ENCODE measurements around the gene PLEK.

The PLEK gene

DNA sequence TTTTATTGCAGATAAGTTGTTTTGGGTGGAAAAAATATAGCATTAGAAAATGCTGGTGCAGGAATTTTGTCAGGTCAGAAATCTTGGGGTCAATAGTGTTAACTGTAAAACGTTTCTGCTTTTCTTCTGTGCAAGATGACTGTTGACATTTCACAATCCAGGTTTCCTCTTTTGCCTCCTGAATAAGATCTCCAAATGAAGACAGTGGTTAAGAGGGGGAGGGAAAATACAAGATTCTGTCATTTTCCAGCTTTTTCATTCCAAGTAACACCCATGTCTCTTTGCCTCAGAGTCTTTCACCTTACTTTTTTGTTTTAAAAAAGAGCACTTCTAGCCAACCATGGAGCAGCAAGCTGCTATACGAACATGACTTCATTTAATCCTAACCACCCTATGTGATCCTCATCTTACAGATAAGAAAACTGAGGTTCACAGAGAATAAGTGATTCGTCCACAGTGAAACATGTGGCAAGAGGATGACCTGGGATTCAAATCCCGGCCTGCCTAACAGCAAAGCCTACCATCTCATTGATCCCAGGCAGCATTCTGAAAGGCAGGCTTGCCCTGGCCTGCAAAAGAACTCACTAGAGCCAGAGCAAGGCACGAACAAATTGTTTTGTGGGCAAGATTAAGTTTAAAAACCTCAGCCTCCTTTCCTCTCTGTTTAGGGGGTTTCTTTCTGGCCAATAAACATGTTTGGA is 3.0 kb downstream of the PLEK start:
- no peaks in the 10 kb centered on the region for H3K36me3 ChIP-seq (replicated peaks)
- TF ChIP-seq CTCF (IDR thresholded peaks at IDR 0.05; ENCODE audit: low read depth, low read length, missing control alignments) = no peak
- no peaks in the 10 kb centered on the region for H3K27me3 ChIP-seq (replicated peaks)
- no peak overlapping the region for H3K4me3 ChIP-seq (ENCODE audit: low read depth, low read length)
- in situ Hi-C loops (cut with HindIII; ENCODE audit: low pct_ligation_motif_present, low sequenced_read_pairs) = no loop called here
- no peak overlapping the region for H3K27ac ChIP-seq
- no peak for DNase-seq

GRCh38 chr2:68368654-68369336 is 3.7 kb downstream of the PLEK start:
- TF ChIP-seq CTCF (IDR thresholded peaks at IDR 0.05; ENCODE audit: low read depth, low read length, missing control alignments) = no peak
- no peak overlapping the region for H3K4me3 ChIP-seq (ENCODE audit: low read depth, low read length)
- DNase-seq = peak; percentile 37
- no peaks in the 10 kb centered on the region for H3K27me3 ChIP-seq (replicated peaks)
- H3K27ac ChIP-seq = no peak overlapping the region
- in situ Hi-C loops (cut with HindIII; ENCODE audit: low pct_ligation_motif_present, low sequenced_read_pairs) = no loop called here
- no peaks in the 10 kb centered on the region for H3K36me3 ChIP-seq (replicated peaks)

- no peak for DNase-seq
- Histone ChIP-seq H3K36me3 (replicated peaks) (no peaks in the 10 kb centered on the region), H3K4me3 (ENCODE audit: low read depth, low read length) (no peak overlapping the region), H3K27me3 (replicated peaks) (no peaks in the 10 kb centered on the region), H3K27ac (no peak overlapping the region)
- no peak for TF ChIP-seq CTCF (IDR thresholded peaks at IDR 0.05; ENCODE audit: low read depth, low read length, missing control alignments)
- in situ Hi-C loops (cut with HindIII; ENCODE audit: low pct_ligation_motif_present, low sequenced_read_pairs) = no loop called here
Observed at GRCh38 chr2:68369337-68369734, 4.3 kb downstream of the PLEK start.

DNA sequence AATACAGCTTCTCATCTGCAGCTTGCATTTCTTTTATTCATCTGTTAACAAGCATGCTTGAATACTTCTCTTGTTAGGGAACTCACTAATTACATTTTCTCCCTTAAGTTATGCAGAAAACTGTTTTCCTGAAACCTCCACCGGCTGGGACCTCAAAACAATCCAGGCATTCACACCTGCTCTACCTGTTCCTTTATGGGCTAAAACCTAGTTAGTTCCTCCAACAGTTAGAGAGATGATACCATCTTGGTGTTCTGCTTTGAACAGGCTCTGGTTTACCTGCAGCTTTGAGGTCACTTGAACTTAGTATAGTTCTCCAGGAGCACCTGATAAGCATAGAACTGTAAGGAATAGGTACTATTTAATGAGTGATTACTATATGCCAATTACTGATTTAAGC is 6.1 kb downstream of the PLEK start:
- Histone ChIP-seq H3K27ac (no peak overlapping the region), H3K27me3 (replicated peaks) (no peaks in the 10 kb centered on the region), H3K36me3 (replicated peaks) (no peaks in the 10 kb centered on the region), H3K4me3 (ENCODE audit: low read depth, low read length) (no peak overlapping the region)
- TF ChIP-seq CTCF (IDR thresholded peaks at IDR 0.05; ENCODE audit: low read depth, low read length, missing control alignments) = no peak
- in situ Hi-C loops (cut with HindIII; ENCODE audit: low pct_ligation_motif_present, low sequenced_read_pairs) = no loop called here
- DNase-seq = no peak

GRCh38 chr2:68371581-68371980 is 6.5 kb downstream of the PLEK start:
- Histone ChIP-seq H3K4me3 (ENCODE audit: low read depth, low read length) (no peak overlapping the region), H3K27ac (no peak overlapping the region), H3K27me3 (replicated peaks) (no peaks in the 10 kb centered on the region), H3K36me3 (replicated peaks) (no peaks in the 10 kb centered on the region)
- DNase-seq = no peak
- TF ChIP-seq CTCF (IDR thresholded peaks at IDR 0.05; ENCODE audit: low read depth, low read length, missing control alignments) = no peak
- in situ Hi-C loops (cut with HindIII; ENCODE audit: low pct_ligation_motif_present, low sequenced_read_pairs) = no loop called here
